ENCODE data around the gene PNKD.

PNKD gene

GRCh38 chr2:218277921-218278320 lies 7.6 kb downstream of the PNKD start:
- TF ChIP-seq ZBTB7A (IDR thresholded peaks at IDR 0.05; ENCODE audit: low read depth) (no peak), TCF12 (IDR thresholded peaks at IDR 0.05; ENCODE audit: low read depth) (no peak)
- TF ChIP-seq, protein P1, sequence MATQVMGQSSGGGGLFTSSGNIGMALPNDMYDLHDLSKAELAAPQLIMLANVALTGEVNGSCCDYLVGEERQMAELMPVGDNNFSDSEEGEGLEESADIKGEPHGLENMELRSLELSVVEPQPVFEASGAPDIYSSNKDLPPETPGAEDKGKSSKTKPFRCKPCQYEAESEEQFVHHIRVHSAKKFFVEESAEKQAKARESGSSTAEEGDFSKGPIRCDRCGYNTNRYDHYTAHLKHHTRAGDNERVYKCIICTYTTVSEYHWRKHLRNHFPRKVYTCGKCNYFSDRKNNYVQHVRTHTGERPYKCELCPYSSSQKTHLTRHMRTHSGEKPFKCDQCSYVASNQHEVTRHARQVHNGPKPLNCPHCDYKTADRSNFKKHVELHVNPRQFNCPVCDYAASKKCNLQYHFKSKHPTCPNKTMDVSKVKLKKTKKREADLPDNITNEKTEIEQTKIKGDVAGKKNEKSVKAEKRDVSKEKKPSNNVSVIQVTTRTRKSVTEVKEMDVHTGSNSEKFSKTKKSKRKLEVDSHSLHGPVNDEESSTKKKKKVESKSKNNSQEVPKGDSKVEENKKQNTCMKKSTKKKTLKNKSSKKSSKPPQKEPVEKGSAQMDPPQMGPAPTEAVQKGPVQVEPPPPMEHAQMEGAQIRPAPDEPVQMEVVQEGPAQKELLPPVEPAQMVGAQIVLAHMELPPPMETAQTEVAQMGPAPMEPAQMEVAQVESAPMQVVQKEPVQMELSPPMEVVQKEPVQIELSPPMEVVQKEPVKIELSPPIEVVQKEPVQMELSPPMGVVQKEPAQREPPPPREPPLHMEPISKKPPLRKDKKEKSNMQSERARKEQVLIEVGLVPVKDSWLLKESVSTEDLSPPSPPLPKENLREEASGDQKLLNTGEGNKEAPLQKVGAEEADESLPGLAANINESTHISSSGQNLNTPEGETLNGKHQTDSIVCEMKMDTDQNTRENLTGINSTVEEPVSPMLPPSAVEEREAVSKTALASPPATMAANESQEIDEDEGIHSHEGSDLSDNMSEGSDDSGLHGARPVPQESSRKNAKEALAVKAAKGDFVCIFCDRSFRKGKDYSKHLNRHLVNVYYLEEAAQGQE (IDR thresholded peaks at IDR 0.05; ENCODE audit: low read depth), result no peak

- TF ChIP-seq RAD21 (IDR thresholded peaks at IDR 0.05; ENCODE audit: low read depth) (no peak), EGR1 (IDR thresholded peaks at IDR 0.05) (no peak), TAF1 (IDR thresholded peaks at IDR 0.05; ENCODE audit: low read depth) (no peak), TEAD4 (IDR thresholded peaks at IDR 0.05) (no peak), CEBPB (IDR thresholded peaks at IDR 0.05) (no peak), USF1 (IDR thresholded peaks at IDR 0.05) (no peak)
Measured at GRCh38 chr2:218278531-218279360, 8.4 kb downstream of the PNKD start.

- TF ChIP-seq ZBTB7A (IDR thresholded peaks at IDR 0.05; ENCODE audit: low read depth) (no peak), CREB1 (IDR thresholded peaks at IDR 0.05; ENCODE audit: low read depth) (no peak), RAD21 (IDR thresholded peaks at IDR 0.05; ENCODE audit: low read depth) (no peak), TCF12 (IDR thresholded peaks at IDR 0.05; ENCODE audit: low read depth) (no peak), TAF1 (IDR thresholded peaks at IDR 0.05; ENCODE audit: low read depth) (no peak), EGR1 (IDR thresholded peaks at IDR 0.05) (no peak), EP300 (IDR thresholded peaks at IDR 0.05; ENCODE audit: borderline replicate concordance) (no peak), TEAD4 (IDR thresholded peaks at IDR 0.05) (no peak), FOXM1 (IDR thresholded peaks at IDR 0.05; ENCODE audit: borderline replicate concordance, low read depth) (no peak), NFIC (IDR thresholded peaks at IDR 0.05) (no peak), CEBPB (IDR thresholded peaks at IDR 0.05) (no peak), USF1 (IDR thresholded peaks at IDR 0.05) (no peak), MAX (IDR thresholded peaks at IDR 0.05) (no peak), YY1 (IDR thresholded peaks at IDR 0.05; ENCODE audit: low read depth) (no peak)
- TF ChIP-seq, protein P1 (IDR thresholded peaks at IDR 0.05; ENCODE audit: low read depth), result no peak
Measured at GRCh38 chr2:218280260-218280870, 10.0 kb downstream of the PNKD start.

DNA sequence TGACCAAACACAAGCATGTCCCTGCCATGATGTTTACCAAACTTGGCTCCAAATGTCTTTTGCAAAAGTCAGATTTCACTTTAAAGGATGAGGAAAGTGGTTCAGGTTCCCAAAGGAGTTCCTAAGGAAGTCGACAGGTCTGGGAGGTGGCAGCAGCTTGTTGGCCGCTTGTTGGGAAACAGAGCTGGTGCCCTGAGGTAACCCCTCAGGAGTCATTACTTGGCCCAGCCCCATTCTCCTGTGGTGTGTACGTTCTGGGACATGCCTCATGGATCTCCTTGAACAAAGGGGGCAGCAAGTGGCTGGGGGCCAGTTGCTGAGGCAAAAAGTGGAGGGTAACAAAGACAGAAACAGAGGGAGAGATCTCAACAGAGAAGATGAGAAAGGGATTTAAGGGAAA lies 11.1 kb downstream of the PNKD start:
- TF ChIP-seq TEAD4 (IDR thresholded peaks at IDR 0.05), result no peak
- TF ChIP-seq EP300 (IDR thresholded peaks at IDR 0.05; ENCODE audit: borderline replicate concordance), result no peak
- no peak for TF ChIP-seq RAD21 (IDR thresholded peaks at IDR 0.05; ENCODE audit: low read depth)
- TF ChIP-seq FOXM1 (IDR thresholded peaks at IDR 0.05; ENCODE audit: borderline replicate concordance, low read depth), result no peak
- TF ChIP-seq ZBTB7A (IDR thresholded peaks at IDR 0.05; ENCODE audit: low read depth), result no peak
- TF ChIP-seq, protein P1 (IDR thresholded peaks at IDR 0.05; ENCODE audit: low read depth), result no peak
- TF ChIP-seq TCF12 (IDR thresholded peaks at IDR 0.05; ENCODE audit: low read depth), result no peak
